Gastrocnemius medialis (tissue), 4 donors: ENCODE results near the gene PIP5KL1. TPM values are rescaled to one million over a fixed set of nuclear protein-coding genes. Genes with fewer than 3 reads are reported as not detected.

Experiments
- ATAC-seq, 2 donors: fragments of 150-250 bp; one replicate each; pipeline ENCODE4 v1.9.1; 2016
- DNase-seq, 2 donors: peaks; one replicate each; pipeline ENCODE4 v3.0.0-alpha.2; 2019
- H3K27ac ChIP-seq, 4 donors: fragments of 200-600 bp; sonication (generic); 1 replicate in 1 of 4; 2 replicates in 3 of 4; pipeline ENCODE4 v1.5.1; 2016 to 2018; ENCODE audit warnings: mild to moderate bottlenecking in 2 of 4, moderate library complexity in 1 of 4
- H3K27me3 ChIP-seq, 3 donors: fragments of 200-600 bp; sonication (generic) in 2 of 3; 1 replicate in 1 of 3; 2 replicates in 2 of 3; pipeline versions ENCODE4 v1.5.1 to v1.6.0; 2016 to 2019; ENCODE audit warnings: mild to moderate bottlenecking in 1 of 3, moderate library complexity in 1 of 3
- H3K36me3 ChIP-seq, 2 donors: fragments of 200-600 bp; sonication (generic) in 1 of 2; one replicate each; pipeline ENCODE4 v1.5.1; 2017 to 2018
- H3K4me1 ChIP-seq, 2 donors: fragments of 200-600 bp; sonication (generic) in 1 of 2; one replicate each; pipeline ENCODE4 v1.5.1; 2016 to 2017; ENCODE audit warnings: mild to moderate bottlenecking in 2 of 2
- H3K4me3 ChIP-seq, 4 donors: fragments of 200-600 bp; sonication (generic) in 3 of 4; 1 replicate in 1 of 4; 2 replicates in 3 of 4; pipeline ENCODE4 v1.5.1; 2016 to 2019; ENCODE audit warnings: mild to moderate bottlenecking in 2 of 4
- H3K9me3 ChIP-seq, 3 donors: fragments of 200-600 bp; sonication (generic) in 2 of 3; 1 replicate in 1 of 3; 2 replicates in 2 of 3; pipeline ENCODE4 v1.5.1; 2016 to 2019
- POLR2A ChIP-seq, 2 donors: fragments of 450-650 bp; IDR thresholded peaks; one replicate each; pipeline ENCODE4 v1.6.1; 2017; ENCODE audit warnings: antibody characterized with exemption in 2 of 2, mild to moderate bottlenecking in 2 of 2, moderate library complexity in 2 of 2
- in situ Hi-C, 4 donors: fragments of 200-750 bp; cut with MboI; loops; one replicate each; pipeline versions ENCODE4 v1.15.0 to v1.8.0; 2017; ENCODE audit warnings: low sequenced_read_pairs in 4 of 4
- intact Hi-C: fragments of 100-400 bp; cut with DNase I; formaldehyde crosslinking; loops from one replicate; pipeline ENCODE4 v1.15.1; 2023; ENCODE audit warnings: low total_unique reads
- total RNA-seq, 4 donors: library from RNA; depleted of rRNA; stranded (reverse); fragments of >200 nt; gene quantifications; one replicate each; pipeline versions ENCODE4 v1.1.0 to v1.2.3, GENCODE V29; 2016
- TF ChIP-seq, protein P1 (sequence below), 5 experiments: fragments of 450-650 bp in 3 of 5; fragments of 200-600 bp in 2 of 5; sonication (generic) in 2 of 5; IDR thresholded peaks in 4 of 5; conservative IDR thresholded peaks in 1 of 5; 1 replicate in 4 of 5; 2 replicates in 1 of 5; pipeline ENCODE4 v1.5.1; 2016 to 2019; ENCODE audit warnings: antibody characterized with exemption in 5 of 5, mild to moderate bottlenecking in 3 of 5, moderate library complexity in 3 of 5

PIP5KL1 gene
- total RNA-seq, 4 donors from 2014 or later, result 4.2 TPM; not detected in 3

DNA sequence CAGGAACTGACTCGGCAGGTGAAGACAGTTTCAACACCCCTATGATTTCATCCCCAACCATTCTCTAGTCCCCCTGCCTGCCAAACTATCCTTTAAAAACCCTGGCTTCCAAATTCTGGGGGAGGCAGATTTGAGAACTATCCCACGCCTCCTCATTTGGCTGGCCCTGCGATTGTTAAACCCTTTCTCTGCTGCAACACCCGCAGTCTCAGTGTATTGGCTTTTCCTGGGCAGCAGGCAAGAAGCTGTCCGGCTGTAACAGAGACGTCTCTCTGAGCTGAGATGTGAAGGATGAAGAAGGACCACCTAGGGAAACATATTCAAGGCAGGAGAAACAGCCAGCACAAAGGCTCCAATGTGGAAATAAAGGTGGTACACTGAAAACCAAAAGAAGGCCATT, 37.7 kb downstream of the PIP5KL1 start:
- Histone ChIP-seq H3K4me3 (no peak overlapping the region), H3K27me3 (no peaks in the 10 kb centered on the region), H3K36me3 (peaks cover 0 to 71% of the 10 kb centered on the region in 2 donors), H3K9me3 (no peaks in the 10 kb centered on the region), H3K4me1 (peaks cover 15 to 21% of the 10 kb centered on the region in 2 donors), H3K27ac (no peak overlapping the region)
- no peak for DNase-seq
- TF ChIP-seq POLR2A (IDR thresholded peaks at IDR 0.05), result no peak
- TF ChIP-seq, protein P1, sequence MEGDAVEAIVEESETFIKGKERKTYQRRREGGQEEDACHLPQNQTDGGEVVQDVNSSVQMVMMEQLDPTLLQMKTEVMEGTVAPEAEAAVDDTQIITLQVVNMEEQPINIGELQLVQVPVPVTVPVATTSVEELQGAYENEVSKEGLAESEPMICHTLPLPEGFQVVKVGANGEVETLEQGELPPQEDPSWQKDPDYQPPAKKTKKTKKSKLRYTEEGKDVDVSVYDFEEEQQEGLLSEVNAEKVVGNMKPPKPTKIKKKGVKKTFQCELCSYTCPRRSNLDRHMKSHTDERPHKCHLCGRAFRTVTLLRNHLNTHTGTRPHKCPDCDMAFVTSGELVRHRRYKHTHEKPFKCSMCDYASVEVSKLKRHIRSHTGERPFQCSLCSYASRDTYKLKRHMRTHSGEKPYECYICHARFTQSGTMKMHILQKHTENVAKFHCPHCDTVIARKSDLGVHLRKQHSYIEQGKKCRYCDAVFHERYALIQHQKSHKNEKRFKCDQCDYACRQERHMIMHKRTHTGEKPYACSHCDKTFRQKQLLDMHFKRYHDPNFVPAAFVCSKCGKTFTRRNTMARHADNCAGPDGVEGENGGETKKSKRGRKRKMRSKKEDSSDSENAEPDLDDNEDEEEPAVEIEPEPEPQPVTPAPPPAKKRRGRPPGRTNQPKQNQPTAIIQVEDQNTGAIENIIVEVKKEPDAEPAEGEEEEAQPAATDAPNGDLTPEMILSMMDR (IDR thresholded peaks at IDR 0.05 in 4 of 5, conservative IDR thresholded peaks at IDR 0.05 in 1 of 5), result no peak
- intact Hi-C loops, result no loop called here
- ATAC-seq, result no peak
- in situ Hi-C loops, result no loop called here

DNA sequence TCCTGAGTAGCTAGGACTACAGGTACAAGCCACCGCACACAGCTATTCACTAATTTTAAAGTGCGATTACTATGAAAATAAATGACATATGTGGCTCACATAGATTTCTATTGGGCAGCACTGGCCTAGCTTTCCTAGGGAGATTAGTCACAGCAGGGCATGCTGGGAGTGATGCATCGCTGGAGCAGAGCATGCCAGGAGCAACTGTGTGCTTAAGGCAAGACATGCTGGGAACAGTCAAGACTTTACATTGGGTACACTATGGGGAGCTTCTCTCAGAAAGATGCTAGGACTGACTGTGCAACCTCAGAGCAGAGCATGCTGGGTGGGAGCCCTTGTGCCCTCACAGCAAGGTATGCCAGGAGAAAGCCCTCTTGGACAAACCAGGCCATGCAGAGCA, 40.5 kb downstream of the PIP5KL1 start:
- DNase-seq, result no peak
- Histone ChIP-seq H3K27ac (no peak overlapping the region), H3K4me3 (no peak overlapping the region), H3K4me1 (peaks cover 3 to 5% of the 10 kb centered on the region in 2 donors), H3K9me3 (no peaks in the 10 kb centered on the region), H3K36me3 (peaks cover 0 to 85% of the 10 kb centered on the region in 2 donors), H3K27me3 (no peaks in the 10 kb centered on the region)
- intact Hi-C loops (no loop called here), in situ Hi-C loops (no loop called here)
- TF ChIP-seq, protein P1 (IDR thresholded peaks at IDR 0.05 in 4 of 5, conservative IDR thresholded peaks at IDR 0.05 in 1 of 5), result no peak
- no peak for TF ChIP-seq POLR2A (IDR thresholded peaks at IDR 0.05)
- no peak for ATAC-seq

DNA sequence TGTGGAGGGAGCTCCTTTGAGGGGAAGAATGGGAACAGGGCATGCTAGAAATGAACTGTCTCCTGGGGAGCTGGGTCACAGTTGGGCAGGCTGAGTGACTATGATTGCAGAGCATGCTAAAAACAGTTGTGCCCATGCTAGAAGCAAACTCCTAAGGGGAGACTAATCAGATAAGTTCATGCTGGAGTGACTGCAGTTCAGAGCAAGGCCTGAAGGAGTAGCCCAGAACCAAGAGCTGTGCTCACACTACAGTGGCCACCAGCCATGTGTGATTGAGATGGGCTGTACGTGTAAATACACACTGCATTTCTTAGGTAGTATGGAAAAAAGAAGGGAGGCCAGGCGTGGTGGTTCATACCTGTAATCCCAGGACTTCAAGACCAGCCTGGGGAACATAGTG, 42.8 kb downstream of the PIP5KL1 start:
- intact Hi-C loops (no loop called here), in situ Hi-C loops (no loop called here)
- peaks cover 13% of the 10 kb centered on the region in 2 donors for H3K4me1 ChIP-seq
- H3K27me3 ChIP-seq, result no peaks in the 10 kb centered on the region
- peaks cover 0 to 62% of the 10 kb centered on the region in 2 donors for H3K36me3 ChIP-seq
- no peak overlapping the region for H3K4me3 ChIP-seq
- no peak for DNase-seq
- no peak for ATAC-seq
- TF ChIP-seq POLR2A (IDR thresholded peaks at IDR 0.05), result no peak
- TF ChIP-seq, protein P1 (IDR thresholded peaks at IDR 0.05 in 4 of 5, conservative IDR thresholded peaks at IDR 0.05 in 1 of 5), result no peak
- no peaks in the 10 kb centered on the region for H3K9me3 ChIP-seq
- H3K27ac ChIP-seq, result no peak overlapping the region

DNA sequence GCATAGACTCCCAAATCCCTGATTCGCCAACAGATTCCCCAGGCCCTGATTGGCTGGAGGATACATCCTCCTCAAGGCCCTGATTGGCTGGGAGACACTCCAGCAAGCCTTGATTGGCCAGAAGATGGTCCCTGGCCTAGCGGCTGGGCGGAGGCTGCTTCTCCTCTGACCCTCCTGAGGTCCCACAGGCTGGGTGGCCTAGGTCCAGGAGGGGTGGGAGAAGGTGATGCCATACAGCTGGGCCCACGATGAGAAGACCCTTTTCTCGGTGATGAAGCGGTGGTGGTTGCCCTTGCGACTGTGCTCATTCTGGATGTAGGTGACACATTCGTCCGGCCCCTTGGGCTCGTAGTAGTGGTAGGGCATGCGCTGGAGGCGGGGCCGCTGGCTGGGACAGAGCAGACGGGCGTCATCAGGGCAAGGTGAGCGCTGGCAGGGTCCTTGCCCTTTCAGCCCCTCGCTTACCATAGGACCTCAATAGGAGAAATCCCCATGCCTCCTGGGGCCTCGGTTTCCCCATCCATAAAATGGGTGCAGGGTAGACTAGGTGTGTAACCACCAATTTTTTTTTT, 44.1 kb downstream of the PIP5KL1 start:
- in situ Hi-C loops (no loop called here), intact Hi-C loops (no loop called here)
- Histone ChIP-seq H3K4me1 (peaks cover 13% of the 10 kb centered on the region in 2 donors), H3K9me3 (no peaks in the 10 kb centered on the region), H3K4me3 (no peak overlapping the region), H3K27ac (peak overlapping the region in 1 of 4 donors; percentile 57), H3K27me3 (no peaks in the 10 kb centered on the region), H3K36me3 (peaks cover 0 to 51% of the 10 kb centered on the region in 2 donors)
- no peak for ATAC-seq
- TF ChIP-seq, protein P1 (IDR thresholded peaks at IDR 0.05 in 4 of 5, conservative IDR thresholded peaks at IDR 0.05 in 1 of 5), result no peak
- TF ChIP-seq POLR2A (IDR thresholded peaks at IDR 0.05), result no peak
- no peak for DNase-seq
